HK-2 (cell line): ENCODE measurements around the gene SLC9A8.
"Not testable (repeated sequence)": the region's sequence is repeated elsewhere in the genome, so short reads cannot be mapped to it uniquely, and the experiment has no call there.

ENCODE experiments used
- DNase-seq: peaks from one replicate; pipeline ENCODE4 v3.0.0-alpha.2; 2018; ENCODE audit not compliant: unreplicated experiment

Gene SLC9A8

DNA sequence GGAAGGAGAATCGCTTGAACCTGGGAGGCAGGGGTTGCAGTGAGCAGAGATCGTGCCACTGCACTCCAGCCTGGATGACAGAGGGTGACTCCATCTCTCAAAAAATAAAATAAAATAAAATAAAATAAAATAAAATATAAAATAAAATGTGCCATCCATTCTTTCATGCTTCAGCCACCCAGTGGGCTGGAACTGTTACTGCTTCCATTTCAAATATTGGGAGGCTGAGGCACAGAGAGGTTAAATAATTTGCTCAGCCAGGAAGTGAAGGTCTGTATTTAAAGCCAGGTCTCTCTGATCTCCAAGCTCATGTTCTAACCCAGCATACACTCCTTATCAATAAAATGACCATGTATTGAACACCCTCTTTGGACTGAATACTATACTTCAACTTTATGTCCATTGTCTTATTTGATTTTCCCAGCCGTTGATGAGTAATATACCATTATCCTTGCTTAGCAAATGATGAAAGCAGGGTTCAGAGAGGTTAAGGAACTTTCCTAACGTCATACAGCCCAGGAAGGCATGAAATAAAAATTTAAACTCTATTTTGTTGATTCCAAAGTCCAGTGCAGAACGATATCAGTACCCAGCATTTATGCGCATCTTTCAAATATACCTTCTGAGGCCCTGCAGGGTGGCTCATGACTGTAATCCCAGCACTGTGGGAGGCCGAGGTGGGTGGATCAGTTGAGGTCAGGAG is 25.8 kb upstream of the SLC9A8 start:
- DNase-seq = no peak

DNA sequence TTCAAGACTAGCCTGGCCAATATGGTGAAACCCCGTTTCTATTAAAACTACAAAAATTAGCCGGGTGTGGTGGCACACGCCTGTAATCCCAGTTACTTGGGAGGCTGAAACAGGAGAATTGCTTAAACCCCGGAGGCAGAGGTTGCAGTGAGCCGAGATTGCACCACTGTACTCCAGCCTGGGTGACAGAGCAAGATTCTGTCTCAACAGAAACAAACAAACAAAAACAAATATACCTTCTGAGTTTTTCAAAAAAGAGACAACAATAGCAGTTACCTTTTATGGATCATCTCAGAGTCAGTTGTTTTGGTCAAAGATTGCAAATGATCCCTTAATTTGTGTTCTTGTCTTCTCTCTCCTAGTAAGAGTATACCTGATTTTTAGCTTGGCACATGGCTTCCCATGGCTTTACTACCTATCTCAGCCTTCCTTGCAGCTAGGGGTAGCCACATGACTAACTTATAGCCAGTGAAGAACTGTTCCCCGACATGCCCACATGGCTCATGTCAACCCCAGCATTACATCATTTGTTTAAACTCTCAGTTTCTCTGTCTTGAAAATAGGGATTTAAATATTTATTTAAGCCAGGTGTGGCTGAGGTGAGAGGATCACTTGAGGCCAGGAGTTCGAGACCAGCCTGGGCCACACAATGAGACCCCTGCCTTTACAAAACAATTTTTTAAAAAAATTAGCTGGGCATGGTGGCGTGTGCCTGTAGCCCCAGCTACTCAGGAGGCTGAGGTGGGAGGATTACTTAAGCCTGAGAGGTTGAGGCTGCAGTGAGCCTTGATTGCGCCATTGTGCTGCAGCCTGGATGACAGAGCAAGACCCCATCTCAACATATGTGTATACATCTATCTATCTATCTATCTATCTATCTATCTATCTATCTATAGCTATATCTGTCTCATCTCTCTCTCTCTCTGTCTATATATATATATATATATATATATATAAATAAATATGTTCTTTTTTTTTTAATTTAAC is 25.0 kb upstream of the SLC9A8 start:
- no peak for DNase-seq

GRCh38 chr20:49790077-49790798 is 22.4 kb upstream of the SLC9A8 start:
- no peak for DNase-seq

DNA sequence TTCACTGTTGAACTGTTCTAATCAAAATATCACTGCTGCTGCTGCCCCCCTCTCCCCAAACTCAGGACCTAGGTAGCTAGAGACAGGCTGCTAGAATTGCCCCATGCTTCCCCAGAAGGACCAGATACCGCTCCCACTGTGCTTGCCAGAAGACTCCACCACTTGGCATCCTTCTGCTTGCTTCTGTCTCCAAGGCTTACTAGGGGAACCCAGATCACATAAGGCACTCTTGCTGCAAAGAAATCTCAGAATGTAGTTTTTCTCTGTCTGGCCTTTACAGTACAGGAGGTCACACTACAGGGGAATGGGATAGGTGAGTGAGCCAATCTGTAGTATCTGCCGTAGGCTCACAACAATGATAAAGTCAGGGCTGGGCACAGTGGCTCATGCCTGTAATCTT is 21.5 kb upstream of the SLC9A8 start:
- no peak for DNase-seq

- DNase-seq = no peak
Observed at GRCh38 chr20:49792006-49792405, 20.6 kb upstream of the SLC9A8 start.

GRCh38 chr20:49792611-49793010 is 20.0 kb upstream of the SLC9A8 start:
- DNase-seq = no peak

GRCh38 chr20:49794336-49795134 is 18.1 kb upstream of the SLC9A8 start:
- no peak for DNase-seq

DNA sequence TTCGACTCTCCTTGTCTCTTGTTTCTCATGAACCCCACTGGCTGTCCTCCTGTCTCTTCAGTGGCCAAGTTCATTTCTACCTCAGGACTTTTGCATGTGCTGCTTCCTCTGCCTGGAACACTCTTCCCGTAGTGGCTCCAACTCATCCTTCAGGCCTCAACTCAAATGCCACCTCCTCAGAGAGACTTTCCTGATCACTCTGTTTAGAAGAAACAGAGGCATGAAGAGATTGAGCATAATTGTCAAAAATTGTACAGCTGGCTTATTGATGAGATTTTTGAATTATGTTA is 17.5 kb upstream of the SLC9A8 start:
- DNase-seq = no peak

DNA sequence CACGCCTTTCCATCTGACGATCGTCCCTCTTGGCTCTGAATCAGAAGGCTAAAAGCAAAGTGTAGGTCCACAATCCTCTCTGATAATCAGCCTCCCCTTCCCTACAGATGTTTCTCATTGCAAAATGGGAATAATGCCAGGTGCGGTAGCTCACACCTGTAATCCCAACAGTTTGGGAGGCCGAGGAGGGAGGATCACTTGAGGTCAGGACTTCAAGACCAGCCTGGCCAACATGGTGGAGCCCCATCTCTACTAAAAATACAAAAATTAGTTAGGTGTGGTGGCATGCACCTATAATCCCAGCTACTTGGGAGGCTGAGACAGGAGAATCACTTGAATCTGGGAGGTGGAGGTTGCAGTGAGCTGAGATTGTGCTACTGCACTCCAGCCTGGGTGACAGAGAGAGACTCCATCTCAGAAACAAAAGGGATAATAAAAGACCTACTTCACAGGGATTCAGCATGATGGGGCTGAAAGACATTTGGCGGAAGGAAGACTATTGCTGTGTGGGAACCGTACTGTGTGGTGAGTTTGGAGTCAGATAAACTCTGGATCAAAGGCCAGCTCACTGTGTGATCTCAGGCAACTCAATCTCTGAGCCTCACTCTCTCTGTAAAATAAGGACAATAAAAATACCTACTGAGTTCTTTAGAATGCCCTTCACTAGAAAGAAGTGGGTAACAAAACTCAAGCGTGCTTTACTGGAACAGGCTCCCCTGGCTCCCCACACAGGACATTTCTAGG is 15.9 kb upstream of the SLC9A8 start:
- DNase-seq = no peak

DNA sequence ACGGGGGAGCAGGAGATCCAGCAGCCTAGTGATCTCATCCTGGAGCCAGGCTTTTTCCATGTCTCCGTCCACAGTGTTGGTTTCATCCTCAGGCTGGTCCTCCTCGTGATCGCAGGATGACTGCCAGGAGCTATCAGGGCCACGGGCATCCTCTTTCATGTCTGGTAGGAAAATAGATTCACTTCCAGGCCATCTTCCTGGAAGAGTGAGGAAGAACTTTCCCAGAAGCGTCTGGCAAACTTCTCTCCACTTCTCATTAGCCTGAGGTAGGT is 15.3 kb upstream of the SLC9A8 start:
- no peak for DNase-seq

- no peak for DNase-seq
Observed at GRCh38 chr20:49798718-49799117, 13.9 kb upstream of the SLC9A8 start.

DNA sequence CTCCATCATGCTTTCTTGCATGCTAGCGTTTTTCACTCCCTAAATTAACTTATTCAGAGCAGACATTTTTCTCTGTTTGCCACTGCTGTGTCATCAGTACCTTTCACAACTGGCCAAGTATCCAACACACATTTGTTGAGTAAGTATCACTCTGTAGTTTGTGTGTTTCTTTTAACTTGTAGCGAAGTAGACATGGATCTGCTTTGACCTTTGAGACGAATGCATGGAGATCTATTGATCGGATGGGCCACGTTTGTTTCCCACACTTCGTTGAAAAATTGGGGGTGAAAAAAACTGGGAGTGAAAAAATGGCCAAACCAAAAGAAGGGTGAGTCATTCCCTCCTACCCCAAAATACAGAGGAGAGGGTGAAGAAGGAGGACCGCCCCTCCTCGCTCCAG is 12.9 kb upstream of the SLC9A8 start:
- DNase-seq = no peak

DNA sequence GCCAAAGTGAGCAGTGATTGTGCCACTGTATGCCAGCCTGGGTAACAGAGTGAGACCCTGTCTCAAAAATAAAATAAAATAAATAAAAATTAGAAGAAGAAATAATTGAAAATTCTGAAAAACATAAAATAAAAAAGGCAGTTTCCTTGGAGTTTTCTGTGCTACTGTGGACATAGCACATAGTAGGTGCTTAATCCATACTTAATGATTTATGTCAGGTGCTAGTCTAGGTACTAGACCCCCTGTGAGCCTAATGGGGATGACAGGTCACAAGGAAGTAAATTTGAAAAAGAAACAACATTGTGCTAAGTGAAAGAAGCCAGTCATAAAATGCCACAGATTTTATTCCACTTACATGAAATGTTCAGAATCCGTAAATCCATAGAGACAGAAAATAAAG is 9.2 kb upstream of the SLC9A8 start:
- DNase-seq = no peak

- no peak for DNase-seq
Observed at GRCh38 chr20:49804364-49804763, 8.3 kb upstream of the SLC9A8 start.

DNA sequence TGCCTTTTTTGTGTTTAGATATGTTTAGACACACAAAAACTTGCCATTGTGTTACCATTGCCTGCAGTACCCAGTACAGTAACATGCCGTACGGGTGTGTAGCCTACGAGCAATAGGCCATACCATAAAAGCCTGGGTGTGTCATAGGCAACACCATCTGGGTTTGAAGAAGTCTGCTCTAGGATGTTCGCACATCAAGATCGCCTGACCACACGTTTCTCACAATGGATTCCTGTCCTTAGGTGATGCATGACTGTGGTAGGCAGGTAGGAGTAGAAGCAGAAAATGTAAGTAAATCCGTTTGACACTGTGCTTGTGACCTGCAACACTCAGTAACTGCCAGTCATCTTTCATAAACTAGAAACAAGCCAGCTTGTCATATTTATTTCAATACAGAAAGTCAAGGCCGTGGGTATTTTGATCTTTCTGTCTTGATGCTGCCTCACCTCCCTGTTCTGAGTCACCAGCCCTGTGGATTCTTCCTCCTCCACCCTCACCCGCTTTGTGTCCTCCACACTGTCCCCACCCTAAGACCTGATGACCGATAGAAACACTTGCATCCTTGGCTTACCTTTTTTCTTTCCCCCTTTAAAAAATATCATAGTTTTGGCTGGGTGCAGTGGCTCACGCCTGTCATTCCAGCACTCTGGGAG is 7.3 kb upstream of the SLC9A8 start:
- not testable (repeated sequence) for DNase-seq

DNA sequence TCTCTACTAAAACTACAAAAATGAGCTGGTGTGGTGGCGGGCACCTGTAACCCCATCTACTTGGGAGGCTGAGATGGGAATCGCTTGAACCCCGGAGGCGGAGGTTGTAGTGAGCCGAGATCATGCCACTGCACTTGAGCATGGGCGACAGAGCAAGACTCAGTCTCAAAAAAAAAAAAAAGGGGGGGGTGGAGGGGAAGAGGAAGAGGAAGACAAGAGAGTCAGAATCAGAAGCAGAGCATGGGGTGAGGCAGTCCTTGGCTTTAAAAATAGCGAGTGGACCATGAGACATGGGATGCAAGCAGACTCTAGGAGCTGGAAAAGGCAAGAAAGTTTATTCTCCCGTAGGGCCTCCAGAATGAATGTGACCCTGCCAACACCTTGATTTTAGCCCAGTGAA is 3.9 kb upstream of the SLC9A8 start:
- no peak for DNase-seq

- DNase-seq = no peak
Observed at GRCh38 chr20:49809803-49810359, 2.7 kb upstream of the SLC9A8 start.

DNA sequence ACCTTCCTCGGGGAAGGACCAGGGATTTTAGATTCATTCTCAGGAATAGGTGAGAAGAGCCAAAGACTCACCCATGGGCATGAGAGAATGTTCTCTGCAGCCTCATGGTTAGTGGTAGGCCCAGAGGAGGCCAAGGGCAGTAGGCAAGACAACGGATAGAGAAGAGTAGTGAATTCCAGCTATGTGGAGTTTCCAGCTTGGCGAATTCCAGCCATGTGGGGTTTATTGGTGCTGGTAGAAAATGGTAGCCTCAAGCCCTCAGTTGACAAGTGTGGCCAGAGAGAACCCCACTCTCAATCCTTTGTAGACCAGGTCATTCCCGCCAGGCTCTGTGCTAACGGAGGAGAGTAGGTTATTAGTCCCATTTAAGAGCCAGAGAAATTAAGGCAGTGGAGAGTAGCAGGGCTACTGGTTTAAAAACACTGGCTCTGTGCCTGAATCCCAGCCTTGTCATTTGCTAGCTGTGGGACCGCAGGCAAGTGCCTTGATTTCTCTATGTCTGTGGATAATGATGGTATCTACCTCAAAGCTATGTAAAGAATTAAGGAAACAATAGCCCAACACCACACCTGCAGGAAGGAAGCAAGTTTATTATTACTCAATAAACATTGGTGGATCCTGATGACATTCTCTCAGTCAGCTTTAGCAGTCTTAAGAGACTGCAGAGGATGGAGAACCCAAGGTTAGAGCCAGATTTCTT is 2.0 kb upstream of the SLC9A8 start:
- no peak for DNase-seq

DNA sequence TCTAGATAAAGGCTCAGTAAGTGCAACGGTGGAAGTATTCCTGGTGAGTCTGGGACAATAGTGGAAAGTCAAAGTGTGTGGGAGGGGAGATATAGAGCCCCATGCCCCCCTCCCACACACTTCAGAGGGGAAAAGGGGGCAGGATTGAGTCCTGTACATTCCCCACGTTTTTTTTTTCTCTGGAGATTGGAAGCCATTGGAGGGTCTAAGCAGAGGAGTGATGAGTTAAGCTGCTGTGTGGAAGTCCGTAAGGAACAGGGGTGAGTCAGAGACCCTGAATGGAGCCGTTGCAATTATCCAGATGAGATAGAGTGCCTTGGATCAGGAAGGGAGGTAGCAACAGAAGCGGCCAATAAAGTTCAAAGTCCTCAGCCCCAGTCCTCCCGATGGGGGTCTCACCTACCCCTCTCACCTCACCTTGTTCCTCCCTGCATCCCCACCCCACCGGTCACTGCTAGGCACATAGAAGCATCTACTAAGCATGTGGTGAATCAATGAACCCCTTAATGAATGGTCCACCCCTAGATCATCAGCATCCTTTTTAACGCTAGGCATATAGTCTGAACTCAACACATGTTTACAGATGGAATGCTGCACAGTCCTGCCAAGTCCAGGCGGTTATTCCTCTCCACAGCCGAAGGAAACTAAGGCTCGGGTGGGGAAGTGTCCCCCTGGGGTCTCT is 662 bp upstream of the SLC9A8 start:
- peak; percentile 15 for DNase-seq
